ENCODE measurements around the gene SYVN1.

The SYVN1 gene

DNA sequence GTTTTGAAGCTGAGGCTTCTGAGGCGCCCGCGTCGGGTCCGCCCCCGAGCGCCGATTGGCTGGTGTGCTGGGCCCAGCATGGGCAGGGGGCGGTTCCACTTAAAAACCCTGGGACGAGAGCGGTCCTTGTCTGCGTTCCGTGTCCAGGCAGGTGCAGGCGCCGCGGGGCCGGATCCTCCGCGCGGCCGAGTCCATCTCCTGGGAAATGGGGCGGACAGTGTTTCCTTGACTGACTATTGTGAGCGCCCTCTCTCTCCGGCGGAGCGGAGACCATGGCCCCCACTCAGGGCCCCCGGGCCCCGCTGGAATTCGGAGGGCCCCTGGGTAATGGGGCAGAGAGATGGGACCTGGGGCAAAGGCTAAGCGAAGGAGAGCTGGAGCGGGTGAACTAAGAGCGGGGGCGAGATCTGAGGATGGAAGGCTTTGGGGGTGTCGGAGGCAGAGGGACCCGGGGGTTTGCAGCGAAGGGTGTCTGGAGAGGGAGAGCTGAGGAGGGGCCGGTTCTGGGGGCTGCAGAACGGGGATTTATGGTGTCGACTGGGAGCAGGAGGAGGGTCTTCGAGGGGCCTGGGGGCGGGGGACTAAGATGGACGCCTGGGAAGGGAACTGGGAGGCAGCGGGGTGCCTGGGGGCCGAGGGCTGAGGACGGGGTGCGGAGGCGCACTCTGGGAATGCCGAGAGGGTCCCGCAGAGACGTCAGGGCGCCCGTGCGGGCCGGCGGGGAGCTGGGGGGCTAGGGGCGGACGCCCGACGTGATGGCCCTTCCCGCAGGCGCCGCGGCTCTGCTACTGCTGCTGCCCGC lies 22.4 kb downstream of the SYVN1 start, which contains the start of gene TM7SF2:
Gene TM7SF2, plus strand, starts transcription at position 129 of the 802 bp plus-strand sequence. Its CDS starts 144 bp downstream, at position 273.
- peak; percentile 94 for DNase-seq

DNA sequence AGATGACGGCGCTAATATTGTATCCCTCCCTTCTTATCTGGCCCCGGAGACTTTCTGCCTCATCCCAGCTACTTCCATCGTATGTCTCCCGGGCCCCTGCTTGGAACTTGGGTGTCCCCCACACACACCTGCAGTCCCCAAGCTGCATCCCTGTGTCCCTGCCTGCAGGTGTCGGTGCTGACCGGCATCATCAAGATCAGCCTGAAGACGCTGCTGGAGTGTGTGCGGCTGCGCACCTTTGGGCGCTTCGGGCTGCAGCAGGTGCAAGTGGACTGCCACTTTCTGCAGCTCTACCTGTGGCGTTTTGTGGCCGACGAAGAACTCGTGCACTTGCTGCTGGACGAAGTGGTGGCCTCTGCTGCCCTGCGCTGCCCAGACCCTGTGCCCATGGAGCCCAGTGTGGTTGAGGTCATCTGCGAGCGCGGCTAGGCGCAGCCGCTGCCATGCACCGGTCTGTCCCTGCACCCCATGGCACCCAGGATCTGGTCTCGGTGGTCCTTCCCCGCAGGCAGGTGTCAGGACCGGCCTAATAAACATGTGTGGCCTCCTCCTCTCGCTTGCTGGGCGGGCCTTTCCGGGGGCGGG lies 23.1 kb downstream of the SYVN1 start:
- no peak for DNase-seq

DNA sequence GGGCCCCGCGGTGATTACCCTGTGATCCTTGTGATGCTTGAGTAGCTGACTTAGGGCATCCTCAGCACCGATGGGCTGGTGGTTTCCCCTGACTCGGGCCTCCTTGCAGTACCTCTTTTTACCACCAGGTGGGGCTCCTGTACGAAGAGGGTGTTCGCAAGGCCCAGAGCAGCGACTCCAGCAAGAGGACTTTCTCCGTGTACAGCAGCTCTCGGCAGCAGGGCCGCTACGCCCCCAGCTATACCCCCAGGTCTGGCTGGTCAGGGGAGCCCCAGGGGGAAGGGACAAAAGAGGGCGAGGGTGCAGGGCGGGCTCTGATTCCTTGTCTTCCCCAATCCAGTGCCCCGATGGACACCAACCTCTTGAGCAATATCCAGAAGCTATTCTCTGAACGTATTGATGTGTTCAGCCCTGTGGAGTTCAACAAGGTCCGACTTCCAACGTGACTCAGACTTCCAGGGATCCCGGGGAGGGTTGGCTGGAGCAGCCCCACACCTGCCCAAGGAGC lies 23.9 kb downstream of the SYVN1 start:
- peak; percentile 100 for DNase-seq

DNA sequence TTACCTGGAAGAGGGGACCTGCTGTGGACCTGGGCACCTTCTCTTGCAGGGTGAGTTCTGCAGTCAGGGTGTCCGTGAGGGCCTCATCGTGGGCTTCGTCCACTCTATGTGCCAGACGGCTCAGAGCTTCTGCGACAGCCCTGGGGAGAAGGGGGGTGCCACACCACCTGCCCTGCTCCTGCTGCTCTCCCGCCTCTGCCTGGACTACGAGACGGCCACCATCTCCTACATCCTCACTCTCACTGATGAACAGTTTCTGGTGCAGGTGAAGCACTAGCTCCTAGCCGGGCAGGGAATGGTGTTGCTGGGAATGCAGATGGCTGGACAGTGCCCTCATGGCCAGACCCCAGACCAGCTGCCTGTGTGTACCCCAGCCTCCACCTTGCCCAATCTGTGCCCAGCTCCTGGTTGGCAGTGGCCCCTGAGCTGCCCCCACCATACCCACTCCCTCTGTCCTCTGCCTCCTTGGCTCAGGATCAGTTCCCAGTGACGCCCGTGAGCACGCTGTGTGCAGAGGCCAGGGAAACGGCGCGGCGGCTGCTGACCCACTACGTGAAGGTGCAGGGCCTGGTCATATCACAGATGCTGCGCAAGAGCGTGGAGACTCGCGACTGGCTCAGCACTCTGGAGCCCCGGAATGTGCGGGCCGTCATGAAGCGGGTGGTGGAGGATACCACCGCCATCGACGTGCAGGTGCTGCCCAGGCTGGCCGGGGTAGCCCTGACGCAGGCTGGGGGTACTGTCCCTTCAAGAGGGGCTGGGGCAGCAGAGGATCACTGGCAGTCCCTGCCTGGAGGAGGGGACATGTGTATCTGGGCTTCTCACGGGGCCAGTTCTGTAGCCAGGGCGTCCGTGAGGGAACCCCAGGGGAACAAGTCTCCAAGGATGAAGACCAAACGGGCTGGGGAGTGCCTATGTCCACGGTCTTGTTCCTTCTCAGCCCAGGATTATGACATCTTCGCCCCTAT lies 24.8 kb downstream of the SYVN1 start:
- no peak for DNase-seq

DNA sequence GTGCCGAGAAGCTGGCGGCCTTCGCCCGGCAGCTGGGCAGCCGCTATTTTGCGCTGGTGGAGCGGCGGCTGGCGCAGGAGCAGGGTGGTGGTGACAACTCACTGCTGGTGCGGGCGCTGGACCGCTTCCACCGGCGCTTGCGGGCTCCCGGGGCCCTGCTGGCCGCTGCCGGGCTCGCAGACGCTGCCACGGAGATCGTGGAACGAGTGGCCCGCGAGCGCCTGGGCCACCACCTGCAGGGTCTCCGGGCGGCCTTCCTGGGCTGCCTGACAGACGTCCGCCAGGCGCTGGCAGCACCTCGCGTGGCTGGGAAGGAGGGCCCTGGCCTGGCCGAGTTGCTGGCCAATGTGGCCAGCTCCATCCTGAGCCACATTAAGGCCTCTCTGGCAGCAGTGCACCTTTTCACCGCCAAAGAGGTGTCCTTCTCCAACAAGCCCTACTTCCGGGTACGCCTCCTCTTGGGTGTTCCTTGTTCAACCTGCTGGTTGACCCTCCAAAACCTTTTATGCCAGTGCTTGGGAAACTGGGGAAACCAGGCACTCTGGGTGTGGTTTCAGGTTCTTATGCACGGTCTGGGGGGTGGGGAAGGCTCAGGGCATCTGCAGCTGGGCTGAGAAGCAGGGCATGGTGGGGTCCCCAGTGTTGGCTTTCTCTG lies 25.7 kb downstream of the SYVN1 start:
- no peak for DNase-seq

DNA sequence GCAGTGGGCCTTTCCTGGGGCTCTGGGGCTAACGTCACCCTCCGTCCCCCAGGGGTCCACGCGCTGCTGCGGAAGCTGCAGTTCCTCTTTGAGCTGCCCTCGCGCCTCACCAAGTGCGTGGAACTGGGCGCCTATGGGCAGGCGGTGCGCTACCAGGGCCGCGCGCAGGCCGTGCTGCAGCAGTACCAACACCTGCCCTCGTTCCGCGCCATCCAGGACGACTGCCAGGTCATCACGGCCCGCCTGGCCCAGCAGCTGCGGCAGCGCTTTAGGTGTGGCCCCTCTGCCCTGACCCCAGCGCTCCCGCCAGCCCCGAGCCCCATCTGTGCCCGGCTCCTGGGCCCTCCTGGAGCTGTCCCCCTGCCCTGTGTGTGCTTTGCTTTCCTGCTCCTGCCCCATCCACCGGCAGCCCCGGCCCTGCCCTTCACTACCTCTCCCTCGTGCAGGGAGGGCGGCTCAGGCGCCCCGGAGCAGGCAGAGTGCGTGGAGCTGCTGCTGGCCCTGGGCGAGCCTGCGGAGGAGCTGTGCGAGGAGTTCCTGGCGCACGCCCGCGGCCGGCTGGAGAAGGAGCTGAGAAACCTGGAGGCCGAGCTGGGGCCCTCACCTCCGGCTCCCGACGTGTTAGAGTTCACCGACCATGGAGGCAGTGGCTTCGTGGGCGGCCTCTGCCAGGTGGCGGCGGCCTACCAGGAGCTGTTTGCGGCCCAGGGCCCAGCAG lies 26.4 kb downstream of the SYVN1 start:
- DNase-seq, result no peak

DNA sequence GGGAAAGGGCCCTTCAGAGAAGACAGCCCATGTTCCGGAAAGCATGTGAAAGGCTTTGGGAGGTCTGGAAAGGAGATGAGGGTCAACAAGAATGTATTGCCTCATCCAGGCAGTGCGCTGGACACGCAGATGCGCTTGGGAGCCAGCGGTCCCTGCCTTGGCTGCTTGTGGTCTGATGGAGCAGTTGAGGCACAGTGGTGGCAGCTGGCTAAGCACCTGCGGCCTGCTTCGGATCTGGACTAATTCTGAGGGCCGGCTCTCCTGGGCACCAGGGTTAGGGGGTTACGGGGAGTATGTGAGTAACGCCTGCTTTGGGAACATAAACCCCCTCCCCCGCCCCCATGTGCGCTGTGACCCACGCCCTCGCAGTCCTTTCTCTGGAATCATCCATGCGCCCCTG lies 27.2 kb downstream of the SYVN1 start:
- DNase-seq, result no peak

DNA sequence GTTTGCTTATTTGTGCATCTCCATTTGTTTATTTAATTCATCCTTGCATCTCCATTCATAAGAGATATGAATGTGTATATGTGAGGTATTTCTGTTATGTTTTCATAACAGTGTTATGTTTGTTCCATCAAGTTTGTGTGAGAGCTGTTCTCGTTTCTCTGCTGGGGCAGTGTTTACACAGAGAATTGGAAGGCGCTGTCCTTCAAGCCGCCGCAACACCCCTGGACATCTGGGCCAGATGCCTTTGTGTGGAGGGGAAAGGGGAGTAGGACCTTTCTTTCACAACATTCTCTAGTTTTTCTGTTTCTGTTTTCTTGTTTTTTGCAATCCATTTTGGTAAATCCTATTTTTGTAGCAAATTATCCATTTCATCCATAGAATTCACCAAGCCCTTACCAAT lies 29.7 kb downstream of the SYVN1 start:
- no peak for DNase-seq

- no peak for DNase-seq
These were observed 30.8 kb downstream of the SYVN1 start for GRCh38 chr11:65103476-65103875.

DNA sequence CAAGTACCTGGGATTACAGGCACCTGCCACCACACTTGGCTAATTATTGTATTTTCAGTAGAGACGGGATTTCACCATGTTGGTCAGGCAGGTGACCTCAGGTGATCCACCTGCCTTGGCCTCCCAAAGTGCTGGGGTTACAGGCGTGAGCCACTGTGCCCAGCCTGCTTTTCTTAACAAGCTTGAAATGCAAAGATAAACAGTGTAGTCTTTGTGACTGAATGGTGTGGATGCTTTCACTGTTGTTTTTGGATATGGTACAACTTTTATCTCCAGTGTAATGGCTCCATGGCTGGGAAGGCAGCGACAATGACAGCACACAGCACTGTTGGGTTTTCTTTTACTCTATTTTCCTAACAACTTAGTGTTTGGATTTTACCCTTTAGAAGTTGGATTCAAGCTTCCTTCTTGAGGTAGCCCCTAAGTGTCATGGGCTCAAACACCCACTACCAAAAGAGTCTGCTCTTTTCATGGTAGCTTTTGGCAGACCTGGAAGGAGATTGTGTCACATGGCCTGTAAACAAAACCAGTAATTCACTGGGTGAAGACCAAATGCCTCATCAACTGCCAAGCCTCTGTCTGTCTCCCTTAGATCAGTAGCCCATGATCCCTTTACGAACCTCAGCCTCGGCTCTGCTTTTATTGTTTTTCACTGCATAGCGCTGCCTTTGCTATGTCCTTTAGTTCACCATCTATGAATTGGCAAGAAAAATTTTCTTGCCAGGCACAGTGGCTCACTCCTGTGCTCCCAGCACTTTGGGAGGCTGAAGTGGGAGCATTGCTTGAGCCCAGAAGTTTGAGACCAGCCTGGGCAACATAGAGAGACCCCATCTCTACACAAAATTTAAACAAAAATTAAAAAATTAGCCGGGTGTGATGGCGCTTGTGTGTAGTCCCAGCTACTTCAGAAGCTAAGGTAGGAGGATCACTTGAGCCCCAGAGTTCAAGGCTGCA lies 31.9 kb downstream of the SYVN1 start:
- no peak for DNase-seq

GRCh38 chr11:65100674-65101350 lies 33.5 kb downstream of the SYVN1 start:
- no peak for DNase-seq

DNA sequence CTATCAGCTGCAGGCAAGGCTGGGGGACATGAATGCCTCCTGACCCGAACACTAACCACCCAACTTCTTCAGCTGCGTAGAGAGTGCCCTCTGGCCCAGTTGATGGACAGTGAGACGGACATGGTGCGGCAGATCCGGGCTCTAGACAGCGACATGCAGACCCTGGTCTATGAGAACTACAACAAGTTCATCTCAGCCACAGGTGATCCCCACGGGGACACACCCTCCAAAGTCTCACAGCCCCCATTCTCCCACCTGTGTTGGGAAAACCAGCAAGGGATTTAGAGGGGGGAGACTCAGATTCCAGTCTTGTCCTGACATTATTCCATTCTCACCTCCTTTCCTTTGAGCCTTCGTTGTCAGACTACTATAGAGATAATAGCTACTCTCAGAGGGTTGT lies 37.4 kb downstream of the SYVN1 start:
- DNase-seq, result no peak

- DNase-seq, result peak; percentile 91
These were observed 38.1 kb downstream of the SYVN1 start, which contains the start of gene VPS51 for GRCh38 chr11:65095974-65096806. Gene VPS51, plus strand, starts transcription at chr11:65096214. Its CDS starts 37 bp downstream, at chr11:65096251.

DNA sequence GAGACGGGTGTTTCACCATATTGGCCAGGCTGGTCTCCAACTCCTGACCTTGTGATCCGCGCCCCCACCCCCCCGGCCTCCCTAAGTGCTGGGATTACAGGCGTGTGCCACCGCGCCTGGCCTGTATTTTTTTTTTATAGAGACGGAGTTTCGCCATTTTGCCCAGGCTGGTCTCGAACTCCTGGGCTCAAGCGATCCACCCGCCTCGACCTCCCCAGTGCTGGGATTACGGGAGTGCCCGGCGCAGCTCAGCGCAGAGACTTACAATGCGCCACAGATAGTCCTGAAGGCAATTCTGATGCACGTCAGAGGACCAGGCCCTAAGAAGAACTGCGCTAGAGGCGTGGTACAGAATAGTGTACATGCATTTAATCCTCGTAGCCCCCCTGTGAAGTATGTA lies 38.9 kb downstream of the SYVN1 start:
- DNase-seq, result no peak

GRCh38 chr11:65090628-65091027 lies 43.7 kb downstream of the SYVN1 start:
- DNase-seq, result no peak

- DNase-seq, result no peak
These were observed 44.7 kb downstream of the SYVN1 start for GRCh38 chr11:65089621-65090020.

GRCh38 chr11:65087827-65088226 lies 46.5 kb downstream of the SYVN1 start:
- DNase-seq, result no peak

DNA sequence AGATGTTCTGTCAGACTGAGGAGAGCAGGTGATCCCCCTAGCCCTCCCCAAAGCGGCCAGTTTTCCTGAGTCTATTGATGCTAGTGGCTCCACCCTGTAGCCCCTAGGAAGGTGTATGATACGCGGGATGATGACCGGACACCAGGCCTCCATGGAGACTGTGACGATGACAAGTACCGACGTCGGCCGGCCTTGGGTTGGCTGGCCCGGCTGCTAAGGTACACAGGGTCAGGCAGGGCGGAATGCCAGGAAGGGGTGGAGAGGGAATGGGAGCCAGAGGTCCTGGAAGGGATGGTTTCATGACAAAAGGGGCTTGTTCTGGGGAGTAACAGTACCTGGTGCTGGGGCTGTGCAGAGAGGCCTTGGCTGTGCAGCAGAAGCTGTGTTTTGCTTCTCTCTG lies 47.1 kb downstream of the SYVN1 start:
- no peak for DNase-seq

DNA sequence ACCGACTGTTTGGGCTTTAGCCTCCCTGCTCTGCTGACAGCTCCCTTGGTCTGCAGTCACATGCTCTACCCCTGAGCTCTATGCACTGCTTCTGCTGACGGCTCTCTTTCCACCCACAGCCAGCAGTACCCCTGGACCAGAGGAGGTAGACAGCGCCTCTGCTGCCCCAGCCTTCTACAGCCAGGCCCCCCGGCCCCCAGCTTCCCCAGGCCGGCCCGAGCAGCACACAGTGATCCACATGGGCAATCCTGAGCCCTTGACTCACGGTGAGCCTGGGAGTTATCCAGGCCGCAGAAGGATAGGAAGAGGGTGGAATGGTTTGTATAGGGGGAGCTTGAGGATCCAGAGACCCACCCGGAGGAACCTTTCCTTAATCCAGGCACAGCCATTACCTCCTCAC lies 47.5 kb downstream of the SYVN1 start:
- DNase-seq, result no peak
